Activated CD4-positive, alpha-beta memory T cell treated with anti-CD3 and anti-CD28 coated beads for 36 hours (primary cell): ENCODE measurements around the gene ARID1A. TPM values are rescaled to one million over a fixed set of nuclear protein-coding genes. Genes with fewer than 3 reads are reported as not detected.
"Not testable (repeated sequence)": the region's sequence is repeated elsewhere in the genome, so short reads cannot be mapped to it uniquely, and the experiment has no call there.

Experiments used
- CTCF ChIA-PET: fragments of 350-600 bp; sonication (Branson Sonifier 250); formaldehyde crosslinking; loops from one replicate; lab custom pipeline; 2021; ENCODE audit warnings: antibody characterized with exemption, inconsistent platforms; lab: Charles Lee
- POLR2A ChIA-PET: fragments of 350-600 bp; sonication (Branson Sonifier 250); formaldehyde crosslinking; loops from one replicate; lab custom pipeline; 2021; ENCODE audit warnings: antibody characterized with exemption; lab: Charles Lee
- DNase-seq: peaks from one replicate; pipeline ENCODE4 v3.0.0-alpha.2; 2020
- H3K27ac Mint-ChIP-seq: one replicate; pipeline ENCODE4 v1.8.0; 2021; ENCODE audit warnings: mixed read lengths
- H3K27me3 Mint-ChIP-seq: one replicate; pipeline ENCODE4 v1.8.0; 2021; ENCODE audit warnings: mixed read lengths
- H3K36me3 Mint-ChIP-seq: one replicate; pipeline ENCODE4 v1.8.0; 2021; ENCODE audit warnings: mixed read lengths
- H3K4me1 Mint-ChIP-seq: one replicate; pipeline ENCODE4 v1.8.0; 2021; ENCODE audit warnings: low read depth, mixed read lengths
- H3K4me3 Mint-ChIP-seq: one replicate; pipeline ENCODE4 v1.8.0; 2021; ENCODE audit warnings: mild to moderate bottlenecking, mixed read lengths
- H3K9me3 Mint-ChIP-seq: one replicate; pipeline ENCODE4 v1.8.0; 2021; ENCODE audit warnings: mixed read lengths
- intact Hi-C: fragments of 100-400 bp; cut with micrococcal nuclease; formaldehyde crosslinking; loops from one replicate; pipeline ENCODE4 v1.15.1; 2023
- total RNA-seq, 2 experiments: library from RNA; stranded (reverse); gene quantifications; one replicate each; pipeline ENCODE4 v1.2.3, GENCODE V29; 2021

ARID1A gene
- total RNA-seq, 2 experiments from 2014 or later = 64.3 to 67.8 TPM

- CTCF ChIA-PET = interaction anchor here (1.2 to 9.7 kb wide), 4 partner anchors 28 to 87 kb away, joined by 3 to 113 read pairs (median 8); partner anchors contain the start of gene PIGV
- POLR2A ChIA-PET = interaction anchor here (1.0 to 8.4 kb wide), 9 partner anchors 9 to 128 kb away, joined by 3 to 91 read pairs (median 11); partner anchors contain the start of gene PIGV
- no peak overlapping the region for H3K4me3 Mint-ChIP-seq
- H3K27ac Mint-ChIP-seq = no peak overlapping the region
- intact Hi-C loops = loop anchor here (1.0 kb wide), 1 partner anchor 118 kb away; no protein-coding TSS in a partner anchor
- peaks cover 16% of the 10 kb centered on the region for H3K36me3 Mint-ChIP-seq
- peaks cover 8% of the 10 kb centered on the region for H3K4me1 Mint-ChIP-seq
- no peaks in the 10 kb centered on the region for H3K9me3 Mint-ChIP-seq
- no peaks in the 10 kb centered on the region for H3K27me3 Mint-ChIP-seq
- DNase-seq = peak; percentile 31
Observed at GRCh38 chr1:26700711-26701110, 4.9 kb downstream of the ARID1A start.

GRCh38 chr1:26701266-26701994 is 5.6 kb downstream of the ARID1A start:
- no peak for DNase-seq
- Mint-ChIP-seq H3K27me3 (no peaks in the 10 kb centered on the region), H3K9me3 (no peaks in the 10 kb centered on the region), H3K4me1 (peaks cover 16% of the 10 kb centered on the region), H3K4me3 (no peak overlapping the region), H3K36me3 (peaks cover 21% of the 10 kb centered on the region), H3K27ac (no peak overlapping the region)
- ChIA-PET POLR2A (interaction anchor here (0.7 to 8.4 kb wide), 13 partner anchors 9 to 127 kb away, joined by 3 to 91 read pairs (median 4); partner anchors contain the start of gene PIGV), CTCF (interaction anchor here (0.6 to 9.7 kb wide), 10 partner anchors 9 to 163 kb away, joined by 3 to 113 read pairs (median 5); partner anchors contain the start of gene PIGV)
- intact Hi-C loops = loop anchor here (1.0 kb wide), 1 partner anchor 119 kb away; no protein-coding TSS in a partner anchor

- no peaks in the 10 kb centered on the region for H3K27me3 Mint-ChIP-seq
- DNase-seq = no peak
- intact Hi-C loops = loop anchor here (1.0 kb wide), 4 partner anchors 21 to 120 kb away; no protein-coding TSS in a partner anchor
- ChIA-PET CTCF (interaction anchor here (1.0 to 9.7 kb wide), 8 partner anchors 10 to 163 kb away, joined by 3 to 113 read pairs (median 6); partner anchors contain the start of gene PIGV), POLR2A (interaction anchor here (0.7 to 8.4 kb wide), 11 partner anchors 10 to 121 kb away, joined by 3 to 91 read pairs (median 9); partner anchors contain the start of gene PIGV)
- peaks cover 22% of the 10 kb centered on the region for H3K36me3 Mint-ChIP-seq
- H3K27ac Mint-ChIP-seq = no peak overlapping the region
- no peak overlapping the region for H3K4me3 Mint-ChIP-seq
- peaks cover 21% of the 10 kb centered on the region for H3K4me1 Mint-ChIP-seq
- no peaks in the 10 kb centered on the region for H3K9me3 Mint-ChIP-seq
Observed at GRCh38 chr1:26701995-26702679, 6.3 kb downstream of the ARID1A start.

- ChIA-PET CTCF (interaction anchor here (1.3 to 9.7 kb wide), 6 partner anchors 10 to 164 kb away, joined by 3 to 113 read pairs (median 10); partner anchors contain the start of gene PIGV), POLR2A (interaction anchor here (2.3 to 8.4 kb wide), 6 partner anchors 11 to 87 kb away, joined by 9 to 91 read pairs (median 26); partner anchors contain the start of gene PIGV)
- Mint-ChIP-seq H3K27ac (no peak overlapping the region), H3K27me3 (no peaks in the 10 kb centered on the region), H3K4me1 (peaks cover 25% of the 10 kb centered on the region), H3K36me3 (peaks cover 23% of the 10 kb centered on the region), H3K9me3 (no peaks in the 10 kb centered on the region), H3K4me3 (no peak overlapping the region)
- DNase-seq = peak; percentile 65
- intact Hi-C loops = loop anchor here (1.0 kb wide), 3 partner anchors 21 to 42 kb away; no protein-coding TSS in a partner anchor
Observed at GRCh38 chr1:26702680-26703038, 6.8 kb downstream of the ARID1A start.

GRCh38 chr1:26703478-26703877 is 7.7 kb downstream of the ARID1A start:
- Mint-ChIP-seq H3K27ac (peak overlapping the region; percentile 29), H3K9me3 (no peaks in the 10 kb centered on the region), H3K27me3 (no peaks in the 10 kb centered on the region), H3K4me3 (no peak overlapping the region), H3K36me3 (peaks cover 26% of the 10 kb centered on the region), H3K4me1 (peaks cover 28% of the 10 kb centered on the region)
- no peak for DNase-seq
- CTCF ChIA-PET = interaction anchor here (0.8 to 9.7 kb wide), 7 partner anchors 11 to 165 kb away, joined by 3 to 113 read pairs (median 4); partner anchors contain the start of gene PIGV
- POLR2A ChIA-PET = interaction anchor here (1.0 to 8.4 kb wide), 6 partner anchors 11 to 86 kb away, joined by 4 to 91 read pairs (median 26); partner anchors contain the start of gene PIGV
- intact Hi-C loops = no loop called here

GRCh38 chr1:26704629-26705028 is 8.8 kb downstream of the ARID1A start:
- Mint-ChIP-seq H3K27me3 (no peaks in the 10 kb centered on the region), H3K36me3 (peaks cover 33% of the 10 kb centered on the region), H3K27ac (peak overlapping the region; percentile 44), H3K4me1 (peaks cover 35% of the 10 kb centered on the region), H3K4me3 (no peak overlapping the region), H3K9me3 (no peaks in the 10 kb centered on the region)
- ChIA-PET POLR2A (interaction anchor here (0.8 to 4.8 kb wide), 2 partner anchors 13 to 85 kb away, joined by 3 to 35 read pairs; partner anchors contain the start of gene PIGV), CTCF (interaction anchor here (0.6 to 9.7 kb wide), 3 partner anchors 17 to 83 kb away, joined by 3 to 113 read pairs (median 3); partner anchors contain the start of gene PIGV)
- no peak for DNase-seq
- intact Hi-C loops = no loop called here

- H3K4me3 Mint-ChIP-seq, H3K27ac Mint-ChIP-seq, H3K9me3 Mint-ChIP-seq, intact Hi-C loops, H3K27me3 Mint-ChIP-seq, DNase-seq: not testable (repeated sequence)
- CTCF ChIA-PET = interaction anchor here (0.6 to 9.7 kb wide), 2 partner anchors 23 to 83 kb away, joined by 3 to 113 read pairs; partner anchors contain the start of gene PIGV
- peaks cover 28% of the 10 kb centered on the region for H3K36me3 Mint-ChIP-seq
- H3K4me1 Mint-ChIP-seq = peaks cover 35% of the 10 kb centered on the region
- POLR2A ChIA-PET = interaction anchor here (0.8 to 4.8 kb wide), 4 partner anchors 9 to 84 kb away, joined by 3 to 35 read pairs (median 4); partner anchors contain the start of genes ARID1A and PIGV
Observed at GRCh38 chr1:26705227-26705626, 9.4 kb downstream of the ARID1A start.

GRCh38 chr1:26705788-26706311 is 10.0 kb downstream of the ARID1A start:
- H3K4me1 Mint-ChIP-seq = peaks cover 41% of the 10 kb centered on the region
- H3K4me3 Mint-ChIP-seq = no peak overlapping the region
- peak overlapping the region; percentile 52 for H3K27ac Mint-ChIP-seq
- ChIA-PET POLR2A (interaction anchor here (0.9 to 1.5 kb wide), 2 partner anchors 10 to 13 kb away, joined by 3 to 4 read pairs; partner anchors contain the start of gene ARID1A), CTCF (interaction anchor here (1.1 kb wide), 1 partner anchor 39 kb away, joined by 3 read pairs; no protein-coding TSS in a partner anchor)
- intact Hi-C loops = no loop called here
- H3K27me3 Mint-ChIP-seq = no peaks in the 10 kb centered on the region
- peaks cover 28% of the 10 kb centered on the region for H3K36me3 Mint-ChIP-seq
- H3K9me3 Mint-ChIP-seq = no peaks in the 10 kb centered on the region
- no peak for DNase-seq

GRCh38 chr1:26706315-26706714 is 10.5 kb downstream of the ARID1A start:
- no peak for DNase-seq
- no peaks in the 10 kb centered on the region for H3K9me3 Mint-ChIP-seq
- peaks cover 28% of the 10 kb centered on the region for H3K36me3 Mint-ChIP-seq
- no peaks in the 10 kb centered on the region for H3K27me3 Mint-ChIP-seq
- CTCF ChIA-PET = interaction anchor here (1.1 kb wide), 1 partner anchor 38 kb away, joined by 3 read pairs; no protein-coding TSS in a partner anchor
- peaks cover 44% of the 10 kb centered on the region for H3K4me1 Mint-ChIP-seq
- no peak overlapping the region for H3K4me3 Mint-ChIP-seq
- POLR2A ChIA-PET = interaction anchor here (0.9 to 1.5 kb wide), 3 partner anchors 10 to 13 kb away, joined by 3 to 4 read pairs (median 3); partner anchors contain the start of gene ARID1A
- peak overlapping the region; percentile 52 for H3K27ac Mint-ChIP-seq
- intact Hi-C loops = no loop called here

- intact Hi-C loops = no loop called here
- peaks cover 75% of the 10 kb centered on the region for H3K4me1 Mint-ChIP-seq
- POLR2A ChIA-PET = no interaction called here
- no peak for DNase-seq
- H3K27ac Mint-ChIP-seq = no peak overlapping the region
- H3K36me3 Mint-ChIP-seq = peaks cover 33% of the 10 kb centered on the region
- no peak overlapping the region for H3K4me3 Mint-ChIP-seq
- H3K27me3 Mint-ChIP-seq = no peaks in the 10 kb centered on the region
- H3K9me3 Mint-ChIP-seq = no peaks in the 10 kb centered on the region
- CTCF ChIA-PET = no interaction called here
Observed at GRCh38 chr1:26710811-26711210, 15.0 kb downstream of the ARID1A start.

GRCh38 chr1:26711777-26712176 is 16.0 kb downstream of the ARID1A start:
- H3K36me3 Mint-ChIP-seq = peaks cover 29% of the 10 kb centered on the region
- DNase-seq = no peak
- H3K9me3 Mint-ChIP-seq = no peaks in the 10 kb centered on the region
- ChIA-PET CTCF (no interaction called here), POLR2A (no interaction called here)
- peaks cover 74% of the 10 kb centered on the region for H3K4me1 Mint-ChIP-seq
- intact Hi-C loops = no loop called here
- no peaks in the 10 kb centered on the region for H3K27me3 Mint-ChIP-seq
- no peak overlapping the region for H3K27ac Mint-ChIP-seq
- no peak overlapping the region for H3K4me3 Mint-ChIP-seq
